Fibroblast of lung (primary cell): ENCODE data around the gene MINAR2. TPM values are rescaled to one million over a fixed set of nuclear protein-coding genes. Genes with fewer than 3 reads are reported as not detected.

ENCODE experiments used
- DNase-seq, 2 donors: peaks; one replicate each; pipeline versions ENCODE4 v3.0.0 to v3.0.0-alpha.2; 2010; ENCODE audit warnings: low read depth in 2 of 2
- H2AFZ ChIP-seq: 2 replicates; pipeline ENCODE4 v1.5.1; 2012; ENCODE audit warnings: low read length, control low read depth, inconsistent platforms
- H3K27ac ChIP-seq: 2 replicates; pipeline ENCODE4 v1.5.1; 2011; ENCODE audit warnings: low read length, control low read depth; ENCODE audit not compliant: insufficient read depth
- H3K27me3 ChIP-seq: 2 replicates; pipeline ENCODE4 v1.5.1; 2011; ENCODE audit warnings: mild to moderate bottlenecking, low read length; ENCODE audit not compliant: control insufficient read depth, insufficient read depth
- H3K36me3 ChIP-seq: 2 replicates; pipeline ENCODE4 v1.5.1; 2011; ENCODE audit warnings: low read length; ENCODE audit not compliant: control insufficient read depth, insufficient read depth
- H3K4me1 ChIP-seq: 2 replicates; pipeline ENCODE4 v1.5.1; 2011; ENCODE audit warnings: low read length; ENCODE audit not compliant: control insufficient read depth, insufficient read depth; ENCODE audit errors: extremely low read depth
- H3K4me2 ChIP-seq: 2 replicates; pipeline ENCODE4 v1.5.1; 2011; ENCODE audit warnings: low read length, control low read depth; ENCODE audit not compliant: insufficient read depth; ENCODE audit errors: extremely low read depth
- H3K4me3 ChIP-seq, 4 experiments: fragments of 200-600 bp in 1 of 4; sonication (generic) in 1 of 4; replicated peaks in 1 of 4; 2 replicates each; pipeline ENCODE4 v1.5.1; 2011 to 2016; ENCODE audit warnings: low read length in 4 of 4, low read depth in 3 of 4, mild to moderate bottlenecking in 3 of 4, control low read depth in 2 of 4, inconsistent platforms in 1 of 4, mixed read lengths in 1 of 4; ENCODE audit not compliant: insufficient read depth in 1 of 4; ENCODE audit errors: control extremely low read depth in 1 of 4
- H3K79me2 ChIP-seq: 2 replicates; pipeline ENCODE4 v1.5.1; 2012; ENCODE audit warnings: mild to moderate bottlenecking, low read length, inconsistent platforms; ENCODE audit not compliant: control insufficient read depth, insufficient read depth
- H3K9ac ChIP-seq: 2 replicates; pipeline ENCODE4 v1.5.1; 2011; ENCODE audit warnings: mild to moderate bottlenecking, low read length, control low read depth; ENCODE audit not compliant: insufficient read depth
- H3K9me3 ChIP-seq: 2 replicates; pipeline ENCODE4 v1.5.1; 2012; ENCODE audit warnings: low read depth, low read length; ENCODE audit not compliant: control insufficient read depth, insufficient read depth
- H4K20me1 ChIP-seq: 2 replicates; pipeline ENCODE4 v1.5.1; 2011; ENCODE audit warnings: low read length; ENCODE audit not compliant: control insufficient read depth, insufficient read depth; ENCODE audit errors: extremely low read depth
- CTCF ChIP-seq, 2 donors: IDR thresholded peaks in 1 of 2; conservative IDR thresholded peaks in 1 of 2; 1 replicate in 1 of 2; 2 replicates in 1 of 2; pipeline ENCODE4 v1.5.1; 2011 to 2012; ENCODE audit warnings: low read length in 2 of 2, control low read depth in 1 of 2, inconsistent platforms in 1 of 2, low read depth in 1 of 2, mild to moderate bottlenecking in 1 of 2
- EZH2 ChIP-seq: IDR thresholded peaks from 2 replicates; pipeline ENCODE4 v1.5.1; 2012; ENCODE audit warnings: low read length, control low read depth, mild to moderate bottlenecking; ENCODE audit errors: missing control alignments
- polyA plus RNA-seq, 2 donors: library from polyadenylated mRNA; depleted of rRNA in 1 of 2; stranded (reverse) in 1 of 2; unstranded in 1 of 2; fragments of >200 nt; gene quantifications; 2 replicates each; pipeline ENCODE4 v1.2.1, GENCODE V29; 2011 to 2012; ENCODE audit warnings: missing spikeins in 1 of 2
- total RNA-seq: library from RNA; depleted of rRNA; stranded (reverse); fragments of >200 nt; gene quantifications from 2 replicates; pipeline ENCODE4 v1.2.1, GENCODE V29; 2014

MINAR2 gene
- total and polyA plus RNA-seq, 2 donors (not counting 1 experiment from before 2014, with no cell fraction given), result not detected

- TF ChIP-seq CTCF (conservative IDR thresholded peaks at IDR 0.05 in 1 of 2, IDR thresholded peaks at IDR 0.05 in 1 of 2; ENCODE audit: low read depth in 1 of 2, low read length in 2 of 2), result no peak
- TF ChIP-seq EZH2, result no peak
- DNase-seq, result peak in 1 of 2 donors; percentile 26
- H3K9ac ChIP-seq, result no peak overlapping the region
- no peak overlapping the region for H3K27ac ChIP-seq
- H4K20me1 ChIP-seq, result no peaks in the 10 kb centered on the region
- no peaks in the 10 kb centered on the region for H3K4me1 ChIP-seq
- no peaks in the 10 kb centered on the region for H3K36me3 ChIP-seq
- H2AFZ ChIP-seq, result no peak overlapping the region
- H3K9me3 ChIP-seq, result no peaks in the 10 kb centered on the region
- no peaks in the 10 kb centered on the region for H3K79me2 ChIP-seq
- no peaks in the 10 kb centered on the region for H3K27me3 ChIP-seq
- no peak overlapping the region for H3K4me2 ChIP-seq
- H3K4me3 ChIP-seq, result no peak overlapping the region
Observed at GRCh38 chr5:129748913-129749880, 1.3 kb downstream of the MINAR2 start.

GRCh38 chr5:129760636-129761325 lies 12.9 kb downstream of the MINAR2 start:
- Histone ChIP-seq H2AFZ (no peak overlapping the region), H3K79me2 (no peaks in the 10 kb centered on the region), H4K20me1 (no peaks in the 10 kb centered on the region), H3K4me2 (no peak overlapping the region), H3K27ac (no peak overlapping the region), H3K4me3 (no peak overlapping the region), H3K9me3 (no peaks in the 10 kb centered on the region), H3K36me3 (no peaks in the 10 kb centered on the region), H3K9ac (no peak overlapping the region), H3K27me3 (no peaks in the 10 kb centered on the region), H3K4me1 (no peaks in the 10 kb centered on the region)
- DNase-seq, result no peak
- no peak for TF ChIP-seq EZH2
- TF ChIP-seq CTCF (conservative IDR thresholded peaks at IDR 0.05 in 1 of 2, IDR thresholded peaks at IDR 0.05 in 1 of 2; ENCODE audit: low read depth in 1 of 2, low read length in 2 of 2), result no peak

- Histone ChIP-seq H2AFZ (no peak overlapping the region), H3K4me3 (no peak overlapping the region), H4K20me1 (no peaks in the 10 kb centered on the region), H3K27ac (no peak overlapping the region), H3K9ac (no peak overlapping the region), H3K27me3 (no peaks in the 10 kb centered on the region), H3K79me2 (no peaks in the 10 kb centered on the region), H3K9me3 (no peaks in the 10 kb centered on the region), H3K4me1 (no peaks in the 10 kb centered on the region), H3K4me2 (no peak overlapping the region), H3K36me3 (no peaks in the 10 kb centered on the region)
- no peak for TF ChIP-seq EZH2
- TF ChIP-seq CTCF (conservative IDR thresholded peaks at IDR 0.05 in 1 of 2, IDR thresholded peaks at IDR 0.05 in 1 of 2; ENCODE audit: low read depth in 1 of 2, low read length in 2 of 2), result no peak
- DNase-seq, result no peak
Observed at GRCh38 chr5:129763651-129764050, 15.8 kb downstream of the MINAR2 start.
